ENCODE measurements around the gene UBXN11.

The UBXN11 gene, protein sequence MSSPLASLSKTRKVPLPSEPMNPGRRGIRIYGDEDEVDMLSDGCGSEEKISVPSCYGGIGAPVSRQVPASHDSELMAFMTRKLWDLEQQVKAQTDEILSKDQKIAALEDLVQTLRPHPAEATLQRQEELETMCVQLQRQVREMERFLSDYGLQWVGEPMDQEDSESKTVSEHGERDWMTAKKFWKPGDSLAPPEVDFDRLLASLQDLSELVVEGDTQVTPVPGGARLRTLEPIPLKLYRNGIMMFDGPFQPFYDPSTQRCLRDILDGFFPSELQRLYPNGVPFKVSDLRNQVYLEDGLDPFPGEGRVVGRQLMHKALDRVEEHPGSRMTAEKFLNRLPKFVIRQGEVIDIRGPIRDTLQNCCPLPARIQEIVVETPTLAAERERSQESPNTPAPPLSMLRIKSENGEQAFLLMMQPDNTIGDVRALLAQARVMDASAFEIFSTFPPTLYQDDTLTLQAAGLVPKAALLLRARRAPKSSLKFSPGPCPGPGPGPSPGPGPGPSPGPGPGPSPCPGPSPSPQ

GRCh38 chr1:26306290-26307229, at the start of gene UBXN11:
Gene UBXN11, minus strand, starts transcription at chr1:26306636. Its CDS starts 3,753 bp downstream, at chr1:26302883.
- peak within 1 kb of the TSS; percentile 96 for H3K27ac Mint-ChIP-seq
- ATAC-seq (ENCODE audit: low read depth): peak; percentile 99
- no peaks in the 10 kb centered on the region for H3K36me3 Mint-ChIP-seq
- H3K4me1 Mint-ChIP-seq: peaks cover 21% of the 10 kb centered on the region
- no peaks in the 10 kb centered on the region for H3K27me3 Mint-ChIP-seq
- H3K9me3 Mint-ChIP-seq: no peaks in the 10 kb centered on the region
- peak; percentile 81 to 82 for DNase-seq (ENCODE audit: low spot score in 2 of 2)
- H3K4me3 Mint-ChIP-seq: peak within 1 kb of the TSS; percentile 97

DNA sequence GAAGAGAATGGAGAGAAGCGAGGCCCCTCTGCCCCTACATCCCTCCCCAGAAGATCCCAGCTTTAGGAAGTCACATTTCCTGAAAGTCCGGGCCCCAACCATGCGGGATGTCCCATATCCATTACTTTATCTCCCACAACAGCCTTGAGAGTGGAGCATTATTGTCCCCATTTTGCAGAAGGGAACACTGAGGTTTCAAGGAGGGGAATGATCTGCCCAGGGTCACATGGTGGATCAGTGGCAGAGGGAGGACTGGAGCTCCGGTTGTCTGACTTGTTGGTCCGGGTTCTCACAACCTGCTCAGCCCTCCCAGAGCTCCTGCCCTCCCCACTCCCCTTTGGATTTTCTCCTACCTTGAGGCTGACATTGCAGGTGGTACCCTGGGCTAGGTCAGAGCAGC, 49.7 kb upstream of the UBXN11 start:
- H3K27ac Mint-ChIP-seq: no peak overlapping the region
- no peak overlapping the region for H3K4me3 Mint-ChIP-seq
- peaks cover 20% of the 10 kb centered on the region for H3K27me3 Mint-ChIP-seq
- no peak for DNase-seq (ENCODE audit: low spot score in 2 of 2)
- peaks cover 16% of the 10 kb centered on the region for H3K4me1 Mint-ChIP-seq
- no peaks in the 10 kb centered on the region for H3K9me3 Mint-ChIP-seq
- H3K36me3 Mint-ChIP-seq: no peaks in the 10 kb centered on the region
- ATAC-seq (ENCODE audit: low read depth): no peak

DNA sequence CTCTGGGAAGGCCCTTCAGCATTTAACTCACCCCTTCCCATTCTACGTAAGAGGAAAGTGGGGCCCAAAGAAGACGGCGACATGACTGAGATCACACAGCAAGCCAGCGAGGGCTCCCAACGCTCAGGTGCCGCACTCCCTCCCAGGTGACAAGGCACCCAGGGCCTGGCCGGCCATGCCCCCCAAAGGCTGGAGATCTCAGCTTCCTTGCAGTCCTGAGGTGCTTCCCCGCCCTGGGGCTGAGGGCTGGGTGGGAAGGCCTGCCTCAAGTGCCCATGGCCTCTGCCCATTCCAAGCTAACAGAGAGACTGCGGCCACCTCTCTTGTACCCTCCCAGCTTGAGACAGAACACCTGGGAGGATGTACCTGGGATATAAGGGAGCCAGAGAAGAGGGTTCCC, 48.5 kb upstream of the UBXN11 start:
- no peak for ATAC-seq (ENCODE audit: low read depth)
- H3K4me1 Mint-ChIP-seq: peaks cover 8% of the 10 kb centered on the region

DNA sequence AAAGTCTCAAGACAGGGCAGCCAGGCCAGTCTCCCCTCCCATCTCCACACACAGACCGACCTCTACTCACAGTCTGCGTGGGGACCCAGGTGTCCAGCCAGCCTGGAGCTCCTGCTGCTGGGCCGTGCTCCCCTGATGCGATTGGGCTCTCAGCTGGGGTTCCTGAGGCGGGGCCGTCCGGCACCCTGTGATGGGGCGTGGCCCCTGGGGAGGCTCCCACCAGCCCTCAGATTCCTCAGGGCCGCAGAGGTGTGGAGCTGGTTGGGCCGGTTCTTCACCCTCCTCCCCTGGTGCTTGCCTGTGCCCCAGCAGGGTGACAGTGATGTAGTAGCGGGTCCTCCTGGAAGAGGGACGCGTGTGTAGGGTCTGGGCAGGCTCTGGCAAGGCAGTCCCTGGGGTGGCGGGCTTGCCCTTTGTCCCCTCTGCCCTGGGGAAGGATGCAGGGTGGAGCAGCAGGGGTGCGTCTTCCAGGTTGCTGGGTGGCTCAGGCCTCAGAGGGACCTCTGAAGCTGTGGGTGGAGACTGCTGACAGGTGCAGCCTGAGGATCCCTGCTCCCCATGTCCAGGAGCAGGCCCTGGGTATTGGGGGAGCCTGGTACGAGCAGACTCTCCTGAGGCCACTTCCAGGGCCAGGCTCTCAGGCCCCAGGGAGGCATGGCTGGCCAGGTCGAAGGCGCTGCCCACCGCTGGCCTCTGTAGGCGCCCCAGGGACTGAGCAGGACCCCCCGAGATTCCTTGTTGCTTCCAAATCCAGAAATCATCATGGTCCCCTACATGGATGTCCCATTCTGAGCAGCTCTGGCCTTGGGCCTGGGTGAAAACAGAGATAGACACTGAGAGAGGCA, 47.8 kb upstream of the UBXN11 start, which contains the start of gene CRYBG2:
Gene CRYBG2 (minus strand): TSS at position 155 of the 845 bp plus-strand sequence. CDS start 7,473 bp downstream, outside the sequence.
- Mint-ChIP-seq H3K9me3 (no peaks in the 10 kb centered on the region), H3K36me3 (no peaks in the 10 kb centered on the region), H3K4me1 (peaks cover 5% of the 10 kb centered on the region), H3K27me3 (peaks cover 12% of the 10 kb centered on the region), H3K27ac (no peak within 1 kb of the TSS), H3K4me3 (no peak within 1 kb of the TSS)
- no peak for ATAC-seq (ENCODE audit: low read depth)
- DNase-seq (ENCODE audit: low spot score in 2 of 2): no peak

More for the DNA sequence above, 48.5 kb upstream of the UBXN11 start:
- no peak overlapping the region for H3K4me3 Mint-ChIP-seq
- H3K27me3 Mint-ChIP-seq: peaks cover 15% of the 10 kb centered on the region
- no peaks in the 10 kb centered on the region for H3K9me3 Mint-ChIP-seq
- DNase-seq (ENCODE audit: low spot score in 2 of 2): no peak
- no peak overlapping the region for H3K27ac Mint-ChIP-seq
- H3K36me3 Mint-ChIP-seq: no peaks in the 10 kb centered on the region

GRCh38 chr1:26353210-26353859, 46.9 kb upstream of the UBXN11 start:
- H3K36me3 Mint-ChIP-seq: no peaks in the 10 kb centered on the region
- peaks cover 6% of the 10 kb centered on the region for H3K27me3 Mint-ChIP-seq
- H3K27ac Mint-ChIP-seq: no peak overlapping the region
- no peaks in the 10 kb centered on the region for H3K9me3 Mint-ChIP-seq
- H3K4me3 Mint-ChIP-seq: no peak overlapping the region
- no peaks in the 10 kb centered on the region for H3K4me1 Mint-ChIP-seq
- no peak for ATAC-seq (ENCODE audit: low read depth)
- DNase-seq (ENCODE audit: low spot score in 2 of 2): no peak

DNA sequence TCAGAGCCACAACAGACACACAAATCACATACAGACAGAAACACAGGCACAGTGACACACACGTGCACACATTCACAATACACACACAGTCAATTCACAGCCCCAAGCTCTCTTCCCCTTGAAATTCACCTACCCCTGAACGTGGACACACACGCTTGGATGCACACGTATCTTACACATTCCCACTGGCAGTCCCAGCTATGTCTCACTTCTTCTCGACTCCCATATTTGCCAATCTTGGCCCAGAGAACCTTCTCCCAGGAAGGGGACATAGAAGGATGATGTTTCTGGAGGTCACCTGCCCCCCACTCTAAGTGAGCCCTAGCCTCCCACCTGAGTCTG, 45.9 kb upstream of the UBXN11 start:
- Mint-ChIP-seq H3K9me3 (no peaks in the 10 kb centered on the region), H3K4me3 (no peak overlapping the region), H3K4me1 (no peaks in the 10 kb centered on the region), H3K27me3 (peaks cover 6% of the 10 kb centered on the region), H3K36me3 (no peaks in the 10 kb centered on the region), H3K27ac (no peak overlapping the region)
- ATAC-seq (ENCODE audit: low read depth) (no peak), DNase-seq (ENCODE audit: low spot score in 2 of 2) (no peak)

DNA sequence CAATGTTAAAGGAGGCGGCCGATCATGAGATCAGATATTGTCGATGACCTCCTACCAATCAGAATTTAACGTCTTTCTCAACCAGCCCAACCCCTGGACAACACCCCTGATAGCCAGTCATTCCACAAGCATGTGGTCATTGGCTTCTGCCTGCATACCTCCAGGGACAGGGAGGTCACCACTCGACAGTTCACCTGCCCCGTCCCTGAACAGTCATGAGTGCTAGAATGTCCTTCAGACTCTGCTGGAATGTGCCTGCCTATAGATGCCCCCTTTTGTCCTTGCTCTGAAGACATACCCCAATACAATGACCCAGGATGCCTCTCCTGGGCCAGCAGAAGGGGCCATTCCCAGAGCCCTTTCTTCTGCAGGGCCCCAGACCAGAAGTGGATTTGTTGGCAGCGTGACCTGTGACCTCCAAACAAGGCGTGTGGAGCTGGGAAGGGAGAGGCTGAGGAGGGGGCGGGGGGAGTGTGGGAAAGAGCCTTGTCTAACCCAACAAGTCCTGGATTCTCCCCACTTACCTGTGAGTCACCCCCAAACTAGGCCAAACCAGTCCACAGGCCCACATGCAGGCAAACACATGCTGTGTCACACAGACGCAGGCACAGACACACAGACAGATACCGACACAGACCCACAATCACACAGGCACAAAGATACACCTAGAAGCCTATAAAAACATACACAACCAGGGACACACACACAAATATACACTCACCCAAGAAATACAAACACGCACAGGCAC, 45.3 kb upstream of the UBXN11 start:
- Mint-ChIP-seq H3K27ac (no peak overlapping the region), H3K36me3 (no peaks in the 10 kb centered on the region), H3K27me3 (peaks cover 6% of the 10 kb centered on the region), H3K4me1 (no peaks in the 10 kb centered on the region), H3K4me3 (no peak overlapping the region), H3K9me3 (no peaks in the 10 kb centered on the region)
- DNase-seq (ENCODE audit: low spot score in 2 of 2) (no peak), ATAC-seq (ENCODE audit: low read depth) (no peak)

DNA sequence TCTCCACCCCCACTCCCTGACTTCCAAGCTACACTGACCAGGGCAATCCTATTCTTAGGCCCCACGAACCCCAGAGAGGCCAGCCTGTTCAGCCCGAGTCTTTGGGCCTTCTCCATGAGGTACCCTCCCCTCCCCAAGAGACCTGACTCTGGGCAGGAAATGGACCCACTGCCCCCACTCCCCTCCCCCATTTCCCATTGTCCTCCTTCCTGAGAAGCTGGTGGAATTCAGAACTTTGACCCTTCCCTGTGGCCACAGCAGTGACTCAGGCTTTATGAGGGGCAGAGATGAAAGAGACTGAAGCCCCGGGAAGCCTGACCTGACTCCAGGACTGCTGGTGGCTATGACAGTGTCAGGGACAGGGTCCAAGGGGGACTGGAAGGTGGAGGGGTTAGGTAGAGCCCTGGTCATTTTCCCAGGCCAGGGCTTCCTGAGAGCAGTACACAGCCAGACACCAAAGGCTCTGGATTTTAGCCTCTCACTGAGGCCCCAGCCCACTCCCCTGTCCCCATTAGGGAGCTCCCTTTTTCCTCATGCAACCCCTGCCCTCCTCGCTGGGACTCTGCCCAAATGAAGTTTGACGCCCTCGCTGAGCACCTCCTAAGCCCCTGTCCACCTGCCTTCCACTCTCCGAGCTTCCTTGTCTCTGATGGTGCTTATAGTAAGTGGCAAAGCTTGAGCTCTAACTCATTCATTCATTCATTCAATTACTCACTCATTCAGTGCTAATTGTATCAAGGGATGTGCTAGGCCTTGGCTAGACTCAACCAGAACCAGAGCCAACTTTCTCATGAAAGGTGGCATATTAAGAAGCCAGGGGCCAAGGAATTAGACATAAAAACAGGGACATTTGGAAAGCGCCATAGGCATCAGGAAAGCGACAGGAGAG, 44.5 kb upstream of the UBXN11 start:
- Mint-ChIP-seq H3K27ac (no peak overlapping the region), H3K4me3 (no peak overlapping the region), H3K4me1 (no peaks in the 10 kb centered on the region), H3K9me3 (no peaks in the 10 kb centered on the region), H3K27me3 (peaks cover 6% of the 10 kb centered on the region), H3K36me3 (no peaks in the 10 kb centered on the region)
- DNase-seq (ENCODE audit: low spot score in 2 of 2) (no peak), ATAC-seq (ENCODE audit: low read depth) (no peak)

GRCh38 chr1:26350343-26350700, 43.9 kb upstream of the UBXN11 start:
- no peaks in the 10 kb centered on the region for H3K9me3 Mint-ChIP-seq
- no peak overlapping the region for H3K27ac Mint-ChIP-seq
- DNase-seq (ENCODE audit: low spot score in 2 of 2): no peak
- H3K4me1 Mint-ChIP-seq: no peaks in the 10 kb centered on the region
- no peak overlapping the region for H3K4me3 Mint-ChIP-seq
- H3K36me3 Mint-ChIP-seq: no peaks in the 10 kb centered on the region
- ATAC-seq (ENCODE audit: low read depth): no peak
- H3K27me3 Mint-ChIP-seq: peaks cover 4% of the 10 kb centered on the region

- Mint-ChIP-seq H3K27me3 (peaks cover 4% of the 10 kb centered on the region), H3K9me3 (no peaks in the 10 kb centered on the region), H3K4me3 (no peak overlapping the region), H3K36me3 (no peaks in the 10 kb centered on the region), H3K27ac (no peak overlapping the region), H3K4me1 (no peaks in the 10 kb centered on the region)
- DNase-seq (ENCODE audit: low spot score in 2 of 2): no peak
- no peak for ATAC-seq (ENCODE audit: low read depth)
Measured at GRCh38 chr1:26349877-26350244, 43.4 kb upstream of the UBXN11 start.

GRCh38 chr1:26349188-26349876, 42.9 kb upstream of the UBXN11 start:
- ATAC-seq (ENCODE audit: low read depth) (no peak), DNase-seq (ENCODE audit: low spot score in 2 of 2) (no peak)
- peaks cover 4% of the 10 kb centered on the region for H3K27me3 Mint-ChIP-seq
- H3K9me3 Mint-ChIP-seq: no peaks in the 10 kb centered on the region
- H3K27ac Mint-ChIP-seq: no peak overlapping the region
- H3K4me3 Mint-ChIP-seq: no peak overlapping the region
- no peaks in the 10 kb centered on the region for H3K36me3 Mint-ChIP-seq
- no peaks in the 10 kb centered on the region for H3K4me1 Mint-ChIP-seq

Measured in memory B cell (primary cell).